Common myeloid progenitor, CD34-positive (primary cell): ENCODE measurements around the gene TRPM1.

Source experiments
- CTCF ChIA-PET: fragments of 350-600 bp; sonication (Branson Sonifier 250); formaldehyde crosslinking; loops from one replicate; lab custom pipeline; 2021; ENCODE audit warnings: antibody characterized with exemption; lab: Charles Lee
- POLR2A ChIA-PET: fragments of 350-600 bp; sonication (Branson Sonifier 250); formaldehyde crosslinking; loops from one replicate; lab custom pipeline; 2021; ENCODE audit warnings: antibody characterized with exemption; lab: Charles Lee
- DNase-seq, 3 donors: peaks; one replicate each; pipeline versions ENCODE4 v3.0.0 to v3.0.0-alpha.2; 2013
- H3K27ac ChIP-seq, 2 experiments: 1 replicate in 1 of 2; 2 replicates in 1 of 2; pipeline ENCODE4 v1.7.0; 2013; ENCODE audit warnings: inconsistent platforms in 2 of 2, low read length in 2 of 2, mild to moderate bottlenecking in 2 of 2, low read depth in 1 of 2, moderate library complexity in 1 of 2; ENCODE audit not compliant: severe bottlenecking in 2 of 2, insufficient read depth in 1 of 2, poor library complexity in 1 of 2
- H3K27me3 ChIP-seq, 5 experiments: replicated peaks in 2 of 5; 1 replicate in 3 of 5; 2 replicates in 2 of 5; pipeline versions ENCODE4 v1.6.1 to v1.7.0; 2013; ENCODE audit warnings: low read length in 4 of 5, mild to moderate bottlenecking in 2 of 5, moderate library complexity in 2 of 5, inconsistent platforms in 1 of 5; ENCODE audit not compliant: insufficient read depth in 5 of 5, control insufficient read depth in 4 of 5
- H3K36me3 ChIP-seq, 4 experiments: 1 replicate in 2 of 4; 2 replicates in 2 of 4; pipeline versions ENCODE4 v1.6.1 to v1.7.0; 2013; ENCODE audit warnings: low read length in 3 of 4, control low read depth in 1 of 4, mild to moderate bottlenecking in 1 of 4; ENCODE audit not compliant: control insufficient read depth in 4 of 4, insufficient read depth in 4 of 4
- H3K4me1 ChIP-seq, 4 experiments: 1 replicate in 3 of 4; 2 replicates in 1 of 4; pipeline versions ENCODE4 v1.6.1 to v1.7.1; 2013; ENCODE audit warnings: low read length in 3 of 4, mild to moderate bottlenecking in 3 of 4, control low read depth in 1 of 4, inconsistent platforms in 1 of 4, moderate library complexity in 1 of 4; ENCODE audit not compliant: control insufficient read depth in 4 of 4, insufficient read depth in 4 of 4; ENCODE audit errors: control extremely low read depth in 1 of 4
- H3K4me3 ChIP-seq, 7 experiments: 1 replicate in 4 of 7; 2 replicates in 3 of 7; pipeline versions ENCODE4 v1.5.1 to v1.7.0; 2013; ENCODE audit warnings: mild to moderate bottlenecking in 7 of 7, low read length in 6 of 7, moderate library complexity in 6 of 7, inconsistent platforms in 2 of 7, low read depth in 2 of 7, control low read depth in 1 of 7; ENCODE audit not compliant: insufficient read depth in 4 of 7, control insufficient read depth in 1 of 7; ENCODE audit errors: extremely low read depth in 1 of 7
- H3K9me3 ChIP-seq, 5 experiments: 1 replicate in 4 of 5; 2 replicates in 1 of 5; pipeline versions ENCODE4 v1.6.1 to v1.7.1; 2013; ENCODE audit warnings: low read length in 4 of 5, mild to moderate bottlenecking in 2 of 5, inconsistent platforms in 1 of 5, low read depth in 1 of 5, moderate library complexity in 1 of 5; ENCODE audit not compliant: control insufficient read depth in 4 of 5, insufficient read depth in 2 of 5; ENCODE audit errors: control extremely low read depth in 1 of 5
- WGBS: methylation state at CpG from one replicate; pipeline ENCODE4 v1.1.5; 2013; ENCODE audit not compliant: insufficient coverage; 5-methylcytosine and 5-hydroxymethylcytosine counted together

Gene TRPM1

DNA sequence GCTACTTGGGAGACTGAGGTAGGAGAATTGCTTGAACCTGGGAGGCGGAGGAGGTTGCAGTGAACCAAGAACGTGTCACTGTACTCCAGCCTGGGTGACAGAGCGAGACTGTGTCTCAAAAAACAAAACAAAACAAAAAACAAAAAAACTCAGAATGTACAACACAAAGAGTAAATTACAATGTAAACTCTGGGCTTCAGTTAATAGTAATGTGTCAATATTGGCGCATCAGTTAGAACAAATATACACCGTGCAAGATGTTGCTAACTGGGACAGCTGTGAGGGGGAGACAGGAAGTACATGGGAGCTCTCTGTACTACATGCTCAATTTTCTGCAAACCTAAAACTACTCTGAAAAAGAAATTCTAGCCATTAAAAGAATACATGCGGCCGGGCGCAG lies 23.5 kb upstream of the TRPM1 start:
- no peak for DNase-seq
- Histone ChIP-seq H3K4me3 (no peak overlapping the region), H3K36me3 (no peaks in the 10 kb centered on the region), H3K27ac (no peak overlapping the region), H3K4me1 (peaks cover 0 to 4% (median 0%) of the 10 kb centered on the region in 4 experiments), H3K9me3 (peaks cover 0 to 9% (median 0%) of the 10 kb centered on the region in 5 experiments), H3K27me3 (peaks cover 0 to 10% (median 0%) of the 10 kb centered on the region in 5 experiments)
- POLR2A ChIA-PET, result no interaction called here
- CTCF ChIA-PET, result no interaction called here
- 100% methylated on average over 1 of the region's 8 CpGs for WGBS

DNA sequence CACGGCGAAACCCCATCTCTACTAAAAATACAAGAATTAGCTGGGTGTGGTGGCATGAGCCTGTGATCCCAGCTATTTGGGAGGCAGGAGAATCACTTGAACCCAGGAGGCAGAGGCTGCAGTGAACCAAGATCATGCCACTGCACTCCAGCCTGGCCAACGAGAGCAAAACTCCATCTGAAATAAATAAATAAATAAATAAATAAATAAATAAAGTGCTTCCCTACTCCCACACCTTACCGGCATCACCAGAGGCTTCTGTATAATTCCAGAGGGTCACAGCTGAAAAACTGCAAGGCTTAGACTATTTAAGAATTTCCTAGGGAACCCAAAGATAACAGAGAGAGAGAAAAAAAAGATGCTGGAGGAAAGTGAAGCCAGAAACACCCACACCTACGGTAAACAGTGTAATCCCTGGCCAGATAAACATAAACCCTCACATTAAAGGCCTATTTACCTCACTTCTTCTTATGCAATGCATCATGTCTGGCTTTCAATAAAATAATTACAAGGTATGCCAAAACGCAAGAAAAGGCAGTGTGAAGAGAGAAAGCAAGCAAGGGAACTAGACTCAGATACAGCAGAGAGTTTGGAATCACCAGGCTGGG lies 15.0 kb upstream of the TRPM1 start:
- CTCF ChIA-PET, result interaction anchor here (1.9 to 2.4 kb wide), 2 partner anchors 10 to 13 kb away, joined by 6 to 9 read pairs; no protein-coding TSS in a partner anchor
- H3K9me3 ChIP-seq, result peaks cover 0 to 7% (median 2%) of the 10 kb centered on the region in 5 experiments
- 100% methylated on average over 1 of the region's 6 CpGs for WGBS

DNA sequence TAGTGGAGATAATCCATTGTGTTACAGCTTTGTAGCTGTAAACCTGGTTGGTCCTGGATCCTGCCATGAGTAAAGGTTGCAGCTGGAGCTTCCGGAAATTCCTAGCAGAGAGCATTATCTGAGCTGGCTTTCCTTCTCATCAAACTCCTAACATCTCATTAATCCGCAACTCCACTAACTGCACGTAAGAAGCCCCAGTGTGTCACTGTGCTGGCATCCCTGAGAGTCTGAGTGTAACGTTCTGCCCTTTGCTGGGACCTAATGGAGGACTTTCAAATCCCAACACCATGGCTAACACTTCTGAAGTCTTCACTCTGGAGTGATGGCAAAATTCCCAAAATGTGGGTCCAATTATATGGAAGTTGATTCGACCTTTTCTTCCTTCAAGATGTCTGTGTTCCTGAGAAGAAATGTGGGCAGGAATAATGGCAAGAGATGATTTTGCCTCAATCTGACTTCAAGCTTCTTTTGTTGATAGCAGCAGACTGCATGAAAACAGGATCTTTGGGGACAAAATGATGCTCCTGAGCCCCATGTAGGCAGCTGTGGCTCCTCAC lies 9.6 kb upstream of the TRPM1 start:
- Histone ChIP-seq H3K36me3 (no peaks in the 10 kb centered on the region), H3K27ac (no peak overlapping the region), H3K4me3 (no peak overlapping the region), H3K4me1 (no peaks in the 10 kb centered on the region), H3K27me3 (no peaks in the 10 kb centered on the region), H3K9me3 (peaks cover 0 to 7% (median 2%) of the 10 kb centered on the region in 5 experiments)
- no peak for DNase-seq
- ChIA-PET POLR2A (no interaction called here), CTCF (interaction anchor here (1.6 kb wide), 2 partner anchors 18 to 377 kb away, joined by 4 to 8 read pairs; no protein-coding TSS in a partner anchor)
- 91% methylated on average over 4 of the region's 5 CpGs for WGBS

More for the DNA sequence above, 15.0 kb upstream of the TRPM1 start:
- no peak overlapping the region for H3K27ac ChIP-seq
- POLR2A ChIA-PET, result no interaction called here
- H3K27me3 ChIP-seq, result no peaks in the 10 kb centered on the region
- DNase-seq, result no peak
- H3K36me3 ChIP-seq, result no peaks in the 10 kb centered on the region
- H3K4me1 ChIP-seq, result no peaks in the 10 kb centered on the region
- no peak overlapping the region for H3K4me3 ChIP-seq

DNA sequence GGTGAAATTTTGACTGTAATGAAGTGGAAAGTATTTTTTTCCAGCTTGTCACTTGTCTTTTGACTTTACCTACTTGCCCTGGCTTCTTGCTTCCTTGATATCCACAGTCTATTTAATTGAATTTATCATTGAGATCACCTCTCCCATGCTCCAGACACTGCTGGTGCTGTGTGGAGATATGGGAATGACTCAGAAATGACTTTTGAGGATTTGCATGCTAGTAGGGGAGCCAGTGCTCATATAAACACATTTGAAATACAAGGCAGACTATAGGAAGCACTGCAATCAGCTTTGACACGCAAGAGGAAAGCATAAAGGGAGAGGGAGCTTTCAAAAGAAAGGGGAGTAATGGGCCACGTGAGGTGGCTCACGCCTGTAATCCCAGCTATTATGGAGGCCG lies 7.3 kb upstream of the TRPM1 start:
- Histone ChIP-seq H3K9me3 (peaks cover 0 to 1% (median 0%) of the 10 kb centered on the region in 5 experiments), H3K27me3 (peaks cover 0 to under 1% (median 0%) of the 10 kb centered on the region in 5 experiments), H3K4me3 (no peak overlapping the region), H3K4me1 (no peaks in the 10 kb centered on the region), H3K27ac (no peak overlapping the region), H3K36me3 (no peaks in the 10 kb centered on the region)
- 100% methylated on average over 2 of the region's 4 CpGs for WGBS
- ChIA-PET CTCF (interaction anchor here (2.2 kb wide), 1 partner anchor 21 kb away, joined by 8 read pairs; no protein-coding TSS in a partner anchor), POLR2A (no interaction called here)
- DNase-seq, result no peak

DNA sequence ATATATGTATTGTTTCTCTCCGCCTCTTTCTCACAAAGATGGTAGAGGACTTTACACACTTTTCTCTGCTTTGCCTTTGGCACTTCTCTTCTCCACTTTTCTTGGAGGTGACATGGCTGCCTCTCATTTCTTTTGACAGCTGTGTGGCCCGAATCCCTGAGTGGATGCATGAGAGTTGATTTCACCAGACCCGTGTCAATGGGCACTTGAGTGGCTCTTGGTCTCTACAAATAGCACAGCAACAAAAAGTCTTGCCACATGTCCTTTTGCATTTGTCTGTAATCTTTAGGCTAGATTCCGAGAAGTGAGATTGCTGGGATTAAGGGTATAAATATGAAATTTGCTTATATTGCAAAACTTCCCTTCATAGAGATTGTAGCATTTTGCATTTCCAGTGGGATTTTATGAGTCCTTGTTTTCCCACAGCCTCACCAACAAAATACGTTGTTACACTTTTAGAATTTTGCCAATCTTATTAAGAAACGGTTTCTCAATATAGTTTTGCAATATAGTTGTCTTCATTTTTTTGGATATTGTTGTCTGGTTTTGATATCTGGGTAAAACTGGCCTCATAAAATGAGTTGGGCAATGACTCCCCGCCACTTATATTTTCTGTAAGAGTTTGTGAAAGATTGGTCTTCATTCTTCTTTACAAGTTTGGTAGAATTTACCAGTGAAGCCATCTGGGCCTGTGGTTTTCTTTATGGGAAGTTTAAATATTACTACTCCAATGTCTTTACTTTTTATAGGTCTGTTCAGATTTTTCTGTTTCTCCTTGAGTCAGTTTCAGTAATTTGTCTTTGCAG lies 5.2 kb upstream of the TRPM1 start:
- no peak for DNase-seq
- Histone ChIP-seq H3K4me1 (no peaks in the 10 kb centered on the region), H3K9me3 (no peaks in the 10 kb centered on the region), H3K36me3 (no peaks in the 10 kb centered on the region), H3K27me3 (peaks cover 0 to 2% (median 0%) of the 10 kb centered on the region in 5 experiments), H3K4me3 (no peak overlapping the region), H3K27ac (no peak overlapping the region)
- WGBS, result 100% methylated on average over 2 of the region's 7 CpGs
- ChIA-PET POLR2A (no interaction called here), CTCF (no interaction called here)

DNA sequence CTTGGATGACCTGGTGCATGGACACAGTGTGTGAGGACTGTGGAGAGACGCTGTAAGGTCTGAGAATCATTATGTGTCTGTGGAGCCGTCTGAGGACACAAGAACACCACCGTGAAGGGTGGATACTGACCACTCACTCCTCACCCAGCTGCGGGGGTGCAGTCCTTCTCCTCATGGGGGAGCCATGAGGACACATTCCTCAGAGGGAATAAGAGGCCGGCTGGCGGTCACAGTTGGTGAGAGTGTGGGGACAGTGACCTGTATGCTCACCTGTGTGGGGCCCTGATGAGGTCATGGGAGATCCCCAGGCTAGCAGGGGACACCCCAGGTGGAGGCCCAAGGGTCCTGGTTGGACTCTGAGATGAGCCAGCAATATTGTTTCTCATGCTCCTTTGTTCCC lies 2.5 kb upstream of the TRPM1 start:
- ChIA-PET CTCF (no interaction called here), POLR2A (no interaction called here)
- peaks cover 0 to 4% (median 0%) of the 10 kb centered on the region in 5 experiments for H3K27me3 ChIP-seq
- WGBS, result 100% methylated on average over 5 of the region's 6 CpGs
- H3K27ac ChIP-seq, result no peak overlapping the region
- no peaks in the 10 kb centered on the region for H3K36me3 ChIP-seq
- no peaks in the 10 kb centered on the region for H3K4me1 ChIP-seq
- H3K9me3 ChIP-seq, result no peaks in the 10 kb centered on the region
- H3K4me3 ChIP-seq, result no peak overlapping the region
- DNase-seq, result no peak
